Measurements from ENCODE around the gene TSSC4.

The TSSC4 gene

GRCh38 chr11:2409126-2409525, 8.6 kb downstream of the TSSC4 start:
- TF ChIP-seq SIN3A (IDR thresholded peaks at IDR 0.05; ENCODE audit: borderline replicate concordance, insufficient read depth, low read length) (no peak), TAF1 (IDR thresholded peaks at IDR 0.05; ENCODE audit: borderline replicate concordance, insufficient read depth, low read length) (no peak), FOXP2 (optimal IDR thresholded peaks at IDR 0.05; ENCODE audit: borderline replicate concordance, extremely low read depth, extremely low read length, insufficient read depth) (no peak), POLR2AphosphoS5 (IDR thresholded peaks at IDR 0.05; ENCODE audit: low read depth, low read length) (no peak), REST (IDR thresholded peaks at IDR 0.05; ENCODE audit: insufficient read depth in 1 of 2, low read depth in 2 of 2, low read length in 2 of 2) (no peak)

- TF ChIP-seq TAF1 (IDR thresholded peaks at IDR 0.05; ENCODE audit: borderline replicate concordance, insufficient read depth, low read length) (no peak), SIN3A (IDR thresholded peaks at IDR 0.05; ENCODE audit: borderline replicate concordance, insufficient read depth, low read length) (no peak), FOXP2 (optimal IDR thresholded peaks at IDR 0.05; ENCODE audit: borderline replicate concordance, extremely low read depth, extremely low read length, insufficient read depth) (no peak), REST (IDR thresholded peaks at IDR 0.05; ENCODE audit: insufficient read depth in 1 of 2, low read depth in 2 of 2, low read length in 2 of 2) (no peak), POLR2AphosphoS5 (IDR thresholded peaks at IDR 0.05; ENCODE audit: low read depth, low read length) (no peak)
Measured at GRCh38 chr11:2409611-2410468, 9.3 kb downstream of the TSSC4 start.

- no peak for TF ChIP-seq POLR2AphosphoS5 (IDR thresholded peaks at IDR 0.05; ENCODE audit: low read depth, low read length)
- no peak for TF ChIP-seq TAF1 (IDR thresholded peaks at IDR 0.05; ENCODE audit: borderline replicate concordance, insufficient read depth, low read length)
- no peak for TF ChIP-seq REST (IDR thresholded peaks at IDR 0.05; ENCODE audit: insufficient read depth in 1 of 2, low read depth in 2 of 2, low read length in 2 of 2)
- no peak for TF ChIP-seq FOXP2 (optimal IDR thresholded peaks at IDR 0.05; ENCODE audit: borderline replicate concordance, extremely low read depth, extremely low read length, insufficient read depth)
- no peak for TF ChIP-seq SIN3A (IDR thresholded peaks at IDR 0.05; ENCODE audit: borderline replicate concordance, insufficient read depth, low read length)
Measured at GRCh38 chr11:2410616-2411015, 10.1 kb downstream of the TSSC4 start.

- TF ChIP-seq SIN3A (IDR thresholded peaks at IDR 0.05; ENCODE audit: borderline replicate concordance, insufficient read depth, low read length) (no peak), POLR2AphosphoS5 (IDR thresholded peaks at IDR 0.05; ENCODE audit: low read depth, low read length) (no peak), TAF1 (IDR thresholded peaks at IDR 0.05; ENCODE audit: borderline replicate concordance, insufficient read depth, low read length) (no peak), FOXP2 (optimal IDR thresholded peaks at IDR 0.05; ENCODE audit: borderline replicate concordance, extremely low read depth, extremely low read length, insufficient read depth) (no peak), REST (IDR thresholded peaks at IDR 0.05; ENCODE audit: insufficient read depth in 1 of 2, low read depth in 2 of 2, low read length in 2 of 2) (no peak)
Measured at GRCh38 chr11:2411446-2412305, 11.1 kb downstream of the TSSC4 start.
